H1 (cell line): Measurements from ENCODE around the gene HECTD4. TPM values are rescaled to one million over a fixed set of nuclear protein-coding genes. Genes with fewer than 3 reads are reported as not detected.

ENCODE experiments used
- CTCF ChIA-PET: fragments of 300-600 bp; sonication (Branson Sonifier 250); formaldehyde crosslinking; loops from one replicate; lab custom pipeline; 2021; ENCODE audit not compliant: partially characterized antibody; lab: Charles Lee
- POLR2A ChIA-PET: fragments of 300-600 bp; sonication (Branson Sonifier 250); formaldehyde crosslinking; loops from one replicate; lab custom pipeline; 2021; ENCODE audit warnings: inconsistent platforms; ENCODE audit not compliant: partially characterized antibody; lab: Charles Lee
- DNase-seq, 2 experiments: peaks; one replicate each; pipeline versions ENCODE4 v3.0.0 to v3.0.0-alpha.2; 2010 to 2022; ENCODE audit warnings: low spot score in 2 of 2, low read depth in 1 of 2, mixed read lengths in 1 of 2
- FAIRE-seq: peaks from 2 replicates; lab custom pipeline; 2011; peaks lifted over from hg19 to GRCh38; lab: Jason Lieb, UNC
- H2AFZ ChIP-seq: 2 replicates; pipeline ENCODE4 v1.8.1; 2012; ENCODE audit warnings: low read length, inconsistent platforms
- H2AK5ac ChIP-seq: 2 replicates; pipeline ENCODE4 v1.6.1; 2013; ENCODE audit warnings: low read depth, low read length
- H2BK120ac ChIP-seq: replicated peaks from 2 replicates; pipeline ENCODE3; 2013; ENCODE audit warnings: low read depth, low read length, inconsistent platforms
- H2BK12ac ChIP-seq: 2 replicates; pipeline ENCODE4 v1.6.1; 2013; ENCODE audit warnings: low read depth, low read length
- H2BK15ac ChIP-seq: 2 replicates; pipeline ENCODE4 v1.6.1; 2013; ENCODE audit warnings: low read length
- H2BK20ac ChIP-seq: 2 replicates; pipeline ENCODE4 v1.6.1; 2013; ENCODE audit warnings: low read length
- H2BK5ac ChIP-seq: 2 replicates; pipeline ENCODE4 v1.6.1; 2013; ENCODE audit warnings: low read depth, low read length
- H3K14ac ChIP-seq: 2 replicates; pipeline ENCODE4 v1.6.1; 2013; ENCODE audit warnings: inconsistent platforms; ENCODE audit not compliant: insufficient read length
- H3K18ac ChIP-seq: 2 replicates; pipeline ENCODE4 v1.6.1; 2013; ENCODE audit warnings: low read length; ENCODE audit errors: extremely low read depth
- H3K23ac ChIP-seq: 2 replicates; pipeline ENCODE4 v1.6.1; 2013; ENCODE audit warnings: inconsistent platforms; ENCODE audit not compliant: insufficient read length
- H3K23me2 ChIP-seq: 2 replicates; pipeline ENCODE4 v1.6.1; 2013; ENCODE audit warnings: low read depth, low read length
- H3K27ac ChIP-seq: 2 replicates; pipeline ENCODE4 v1.6.1; 2011; ENCODE audit warnings: low read depth, low read length, inconsistent platforms
- H3K27me3 ChIP-seq, 4 experiments: replicated peaks in 1 of 4; 1 replicate in 1 of 4; 2 replicates in 3 of 4; pipeline versions ENCODE4 v1.6.1 to v1.8.1; 2011 to 2013; ENCODE audit warnings: low read length in 3 of 4, mild to moderate bottlenecking in 3 of 4, inconsistent platforms in 2 of 4, mixed read lengths in 2 of 4, moderate library complexity in 1 of 4; ENCODE audit not compliant: control insufficient read depth in 3 of 4, insufficient read depth in 3 of 4; ENCODE audit errors: extremely low read depth in 1 of 4
- H3K36me3 ChIP-seq, 4 experiments: 2 replicates each; pipeline versions ENCODE4 v1.6.1 to v1.8.1; 2011 to 2013; ENCODE audit warnings: mild to moderate bottlenecking in 4 of 4, low read length in 3 of 4, moderate library complexity in 2 of 4, control low read depth in 1 of 4, inconsistent platforms in 1 of 4; ENCODE audit not compliant: insufficient read depth in 4 of 4, control insufficient read depth in 2 of 4
- H3K4ac ChIP-seq: replicated peaks from 2 replicates; pipeline ENCODE3; 2013; ENCODE audit warnings: low read length, low read depth, mixed read lengths, inconsistent platforms; ENCODE audit not compliant: insufficient read length
- H3K4me1 ChIP-seq, 4 experiments: replicated peaks in 1 of 4; 1 replicate in 1 of 4; 2 replicates in 3 of 4; pipeline versions ENCODE4 v1.6.1 to v1.8.1; 2011 to 2013; ENCODE audit warnings: low read length in 3 of 4, inconsistent platforms in 2 of 4, mixed read lengths in 1 of 4; ENCODE audit not compliant: insufficient read depth in 4 of 4, control insufficient read depth in 3 of 4
- H3K4me2 ChIP-seq, 2 experiments: 2 replicates each; pipeline versions ENCODE4 v1.6.1 to v1.8.1; 2011 to 2013; ENCODE audit warnings: low read depth in 2 of 2, low read length in 2 of 2, control low read depth in 1 of 2, inconsistent platforms in 1 of 2, mild to moderate bottlenecking in 1 of 2; ENCODE audit not compliant: insufficient read depth in 1 of 2
- H3K4me3 ChIP-seq, 4 experiments: fragments of 200-600, 300-600 bp in 1 of 4; sonication (generic), shearing (Covaris generic), sonication (Bioruptor Twin) in 1 of 4; 2 replicates each; pipeline versions ENCODE4 v1.5.1 to v1.8.1; 2011 to 2016; ENCODE audit warnings: low read length in 4 of 4, low read depth in 3 of 4, control low read depth in 2 of 4, inconsistent platforms in 2 of 4, mild to moderate bottlenecking in 2 of 4, mixed read lengths in 1 of 4, moderate library complexity in 1 of 4; ENCODE audit not compliant: insufficient read depth in 2 of 4; ENCODE audit errors: extremely low read depth in 1 of 4
- H3K56ac ChIP-seq: replicated peaks from 2 replicates; pipeline ENCODE3; 2013; ENCODE audit warnings: low read depth, mild to moderate bottlenecking, mixed read lengths, low read length, inconsistent platforms; ENCODE audit not compliant: insufficient read length
- H3K79me1 ChIP-seq: 2 replicates; pipeline ENCODE4 v1.6.1; 2013; ENCODE audit warnings: low read depth, low read length, control low read depth
- H3K79me2 ChIP-seq, 2 experiments: 2 replicates each; pipeline versions ENCODE4 v1.6.1 to v1.8.1; 2012 to 2013; ENCODE audit warnings: low read length in 2 of 2, mild to moderate bottlenecking in 2 of 2, inconsistent platforms in 1 of 2; ENCODE audit not compliant: insufficient read depth in 2 of 2, control insufficient read depth in 1 of 2
- H3K9ac ChIP-seq, 4 experiments: replicated peaks in 1 of 4; 1 replicate in 1 of 4; 2 replicates in 3 of 4; pipeline versions ENCODE4 v1.6.1 to v1.8.1; 2011 to 2013; ENCODE audit warnings: low read depth in 3 of 4, low read length in 3 of 4, control low read depth in 2 of 4, mild to moderate bottlenecking in 2 of 4, moderate library complexity in 2 of 4, inconsistent platforms in 1 of 4; ENCODE audit errors: extremely low read depth in 1 of 4
- H3K9me3 ChIP-seq, 2 experiments: 2 replicates each; pipeline versions ENCODE4 v1.6.1 to v1.8.1; 2012 to 2013; ENCODE audit warnings: mild to moderate bottlenecking in 2 of 2, moderate library complexity in 2 of 2, control low read depth in 1 of 2, inconsistent platforms in 1 of 2, low read depth in 1 of 2, low read length in 1 of 2, mixed read lengths in 1 of 2; ENCODE audit not compliant: insufficient read depth in 2 of 2
- H4K20me1 ChIP-seq, 2 experiments: replicated peaks in 1 of 2; 2 replicates each; pipeline versions ENCODE3 to v1.8.1; 2011 to 2013; ENCODE audit warnings: inconsistent platforms in 2 of 2, low read length in 2 of 2, mild to moderate bottlenecking in 1 of 2; ENCODE audit not compliant: insufficient read depth in 2 of 2, control insufficient read depth in 1 of 2
- H4K5ac ChIP-seq: 2 replicates; pipeline ENCODE4 v1.6.1; 2013; ENCODE audit warnings: low read length, low read depth, mixed read lengths, inconsistent platforms; ENCODE audit not compliant: insufficient read length
- H4K8ac ChIP-seq: 2 replicates; pipeline ENCODE4 v1.8.0; 2013; ENCODE audit warnings: mild to moderate bottlenecking, moderate library complexity, low read length, inconsistent platforms; ENCODE audit not compliant: insufficient read depth; ENCODE audit errors: extremely low read depth
- H4K91ac ChIP-seq: replicated peaks from 2 replicates; pipeline ENCODE3; 2013; ENCODE audit warnings: low read length, mixed read lengths, inconsistent platforms; ENCODE audit not compliant: insufficient read length
- POLR2A ChIP-seq, 2 experiments: IDR thresholded peaks; 1 replicate in 1 of 2; 2 replicates in 1 of 2; pipeline ENCODE4 v1.6.1; 2011; ENCODE audit warnings: low read depth in 2 of 2, low read length in 2 of 2, mild to moderate bottlenecking in 2 of 2; ENCODE audit errors: control extremely low read depth in 1 of 2
- SP2 ChIP-seq: IDR thresholded peaks from 2 replicates; pipeline ENCODE4 v1.6.1; 2012; ENCODE audit warnings: mild to moderate bottlenecking, low read length, inconsistent platforms
- WGBS, 2 experiments: shearing (Covaris generic) in 1 of 2; methylation state at CpG; one replicate each; pipeline versions ENCODE4 v1.1.6 to v1.1.7; 2013 to 2015; ENCODE audit warnings: low lambda C conversion rate in 2 of 2, mixed read lengths in 2 of 2, inconsistent platforms in 1 of 2, low coverage in 1 of 2, missing lambda C conversion rate in 1 of 2; ENCODE audit not compliant: insufficient replicate concordance in 2 of 2, insufficient coverage in 1 of 2, insufficient read length in 1 of 2; ENCODE audit errors: extremely low coverage in 1 of 2, missing lambda C conversion rate in 1 of 2; 5-methylcytosine and 5-hydroxymethylcytosine counted together
- polyA plus RNA-seq, 7 experiments: library from polyadenylated mRNA; depleted of rRNA in 3 of 7; stranded (reverse) in 5 of 7; unstranded in 2 of 7; fragments of >200 nt in 5 of 7; fragments of 200-250 nt in 2 of 7; gene quantifications; 1 replicate in 5 of 7; 2 replicates in 1 of 7; 4 replicates in 1 of 7; pipeline versions ENCODE4 v1.2.1 to v1.2.3, GENCODE V29; 2011 to 2013; ENCODE audit warnings: missing spikeins in 2 of 7, mixed read lengths in 2 of 7
- total RNA-seq: library from RNA; stranded (reverse); fragmentation: NEBNext Ultra II Directional; extraction: Animal tissue kit (Norgen Biotek cat#: 25700); gene quantifications from 2 replicates; pipeline ENCODE4 v1.2.1, GENCODE V29; 2021

Gene HECTD4
- total and polyA plus RNA-seq, 2 of the 8 experiments (the other 6 are each of a cell fraction or from before 2014, with no cell fraction given): 6.5 to 33.7 TPM

DNA sequence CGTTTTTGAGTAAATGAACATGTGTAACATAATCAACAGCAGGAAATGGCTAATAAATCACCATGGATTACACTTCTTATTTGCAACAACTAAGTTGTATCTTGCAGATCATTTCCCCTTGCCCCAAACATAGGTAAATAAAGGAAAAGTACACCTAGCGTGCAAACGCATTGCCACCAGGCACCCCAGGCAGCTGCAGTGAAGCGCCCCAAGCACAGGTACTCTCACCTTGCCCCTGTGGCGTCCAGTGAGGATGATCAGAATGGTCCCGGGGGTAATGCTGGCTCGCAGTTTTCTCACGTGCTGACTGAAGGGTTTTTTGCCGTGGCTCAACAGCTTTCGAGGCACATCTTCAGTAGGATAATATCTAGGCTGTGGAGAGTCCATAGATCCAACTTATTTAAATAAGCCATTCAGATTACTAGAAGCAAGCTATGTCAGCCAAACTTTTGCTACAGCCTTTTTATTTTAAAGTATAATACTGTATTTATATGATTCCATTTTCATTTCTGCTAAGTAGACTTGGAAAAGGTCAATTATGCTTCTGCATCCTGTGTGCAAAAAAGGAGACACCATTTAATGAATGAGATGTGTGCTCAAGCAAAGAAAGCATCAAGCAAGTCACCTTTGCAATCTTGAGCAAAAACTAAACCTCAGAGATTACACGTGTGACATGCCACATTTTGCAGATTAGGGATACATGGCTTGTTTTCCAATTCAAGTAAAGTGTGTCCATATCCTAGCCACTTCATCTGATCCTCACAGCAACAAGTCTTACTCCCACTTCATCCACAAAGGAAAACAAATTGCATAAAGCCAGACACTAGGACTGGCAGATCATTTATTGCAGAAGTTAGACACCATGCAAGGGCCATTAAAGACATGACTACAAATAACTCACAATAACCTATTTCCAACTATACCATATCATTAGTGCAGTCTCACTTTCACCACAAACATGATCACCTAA, 24.6 kb upstream of the HECTD4 start:
- Histone ChIP-seq H3K9ac (no peak overlapping the region; a peak in 1 of 7 replicates), H4K91ac (no peak overlapping the region), H2BK15ac (no peak overlapping the region), H2BK20ac (no peak overlapping the region), H4K20me1 (peaks cover 6% of the 10 kb centered on the region in 2 experiments), H3K36me3 (peaks cover 26 to 50% (median 41%) of the 10 kb centered on the region in 4 experiments), H3K27me3 (no peaks in the 10 kb centered on the region), H3K14ac (no peak overlapping the region), H3K4me1 (no peaks in the 10 kb centered on the region; a peak in 1 of 7 replicates), H2AFZ (no peak overlapping the region), H3K56ac (no peak overlapping the region), H3K27ac (no peak overlapping the region), H3K79me1 (no peaks in the 10 kb centered on the region), H3K79me2 (peaks cover 0 to 22% of the 10 kb centered on the region in 2 experiments; a peak in 3 of 4 replicates), H2BK12ac (no peak overlapping the region), H3K4me3 (peak overlapping the region in 2 of 4 experiments; percentile 80 to 96; a peak in 2 of 8 replicates), H2BK120ac (no peak overlapping the region), H3K23ac (no peak overlapping the region), H3K9me3 (no peaks in the 10 kb centered on the region), H2AK5ac (no peak overlapping the region), H3K4me2 (peak overlapping the region; percentile 78 to 84; a peak in 3 of 4 replicates), H3K4ac (no peak overlapping the region), H3K23me2 (peaks cover 2% of the 10 kb centered on the region; the same call in 1 of the 2 replicates), H3K18ac (no peak overlapping the region), H4K5ac (no peak overlapping the region), H2BK5ac (no peak overlapping the region), H4K8ac (no peak overlapping the region)
- peak in 1 of 2 experiments; percentile 63; a peak in 2 of 3 replicates for TF ChIP-seq POLR2A (IDR thresholded peaks at IDR 0.05; ENCODE audit: control extremely low read depth in 1 of 2, low read depth in 2 of 2, low read length in 2 of 2)
- TF ChIP-seq SP2: no peak
- DNase-seq (no peak), FAIRE-seq (no peak)
- WGBS, 2 experiments: 94% methylated on average over 11 of the region's 11 CpGs; no CpG with 5 or more reads in 1 of the 2 experiments
- ChIA-PET CTCF (no interaction called here), POLR2A (interaction anchor here (0.5 to 5.3 kb wide), 10 partner anchors 10 to 393 kb away, joined by 3 to 59 read pairs (median 4); partner anchors contain the start of genes ERP29 and PTPN11)
